ENCODE measurements around the gene WDR88.

WDR88 gene

GRCh38 chr19:33201886-33202545 lies 70.1 kb downstream of the WDR88 start:
- TF ChIP-seq CTCF (conservative IDR thresholded peaks at IDR 0.05; ENCODE audit: low read length): no peak
- no peak overlapping the region for H3K4me3 ChIP-seq (ENCODE audit: low read length)
- DNase-seq (ENCODE audit: low read depth): no peak

- no peak for TF ChIP-seq CTCF (conservative IDR thresholded peaks at IDR 0.05; ENCODE audit: low read length)
- no peak overlapping the region for H3K4me3 ChIP-seq (ENCODE audit: low read length)
- DNase-seq (ENCODE audit: low read depth): no peak
Measured at GRCh38 chr19:33202546-33203507, 70.9 kb downstream of the WDR88 start.

GRCh38 chr19:33203529-33203928 lies 71.6 kb downstream of the WDR88 start:
- no peak for DNase-seq (ENCODE audit: low read depth)

GRCh38 chr19:33204136-33204973 lies 72.4 kb downstream of the WDR88 start:
- no peak for TF ChIP-seq CTCF (conservative IDR thresholded peaks at IDR 0.05; ENCODE audit: low read length)
- no peak overlapping the region for H3K4me3 ChIP-seq (ENCODE audit: low read length)
- no peak for DNase-seq (ENCODE audit: low read depth)

More at GRCh38 chr19:33203529-33203928, 71.6 kb downstream of the WDR88 start:
- no peak overlapping the region for H3K4me3 ChIP-seq (ENCODE audit: low read length)
- no peak for TF ChIP-seq CTCF (conservative IDR thresholded peaks at IDR 0.05; ENCODE audit: low read length)

GRCh38 chr19:33205110-33205509 lies 73.2 kb downstream of the WDR88 start:
- no peak for TF ChIP-seq CTCF (conservative IDR thresholded peaks at IDR 0.05; ENCODE audit: low read length)
- no peak for DNase-seq (ENCODE audit: low read depth)
- no peak overlapping the region for H3K4me3 ChIP-seq (ENCODE audit: low read length)

GRCh38 chr19:33205531-33206260 lies 73.8 kb downstream of the WDR88 start:
- TF ChIP-seq CTCF (conservative IDR thresholded peaks at IDR 0.05; ENCODE audit: low read length): no peak
- no peak for DNase-seq (ENCODE audit: low read depth)
- no peak overlapping the region for H3K4me3 ChIP-seq (ENCODE audit: low read length)

Measured in AG10803 (cell line).